SH-SY5Y (cell line): ENCODE results near the gene PALD1.

ENCODE experiments used
- GATA2 ChIP-seq: IDR thresholded peaks from 2 replicates; pipeline ENCODE4 v1.6.1; 2011; ENCODE audit warnings: mild to moderate bottlenecking, low read depth, low read length
- GATA3 ChIP-seq: IDR thresholded peaks from 2 replicates; pipeline ENCODE4 v1.6.1; 2011; ENCODE audit warnings: low read depth, mild to moderate bottlenecking, low read length, moderate library complexity

GRCh38 chr10:70440296-70441160, 38.0 kb upstream of the PALD1 start:
- TF ChIP-seq GATA2 = no peak
- no peak for TF ChIP-seq GATA3
